Omental fat pad (tissue), 4 donors: ENCODE measurements around the gene RASSF4. TPM values are rescaled to one million over a fixed set of nuclear protein-coding genes. Genes with fewer than 3 reads are reported as not detected.
A peak's percentile ranks its signal among the peaks of the same experiment; 100 is the strongest.

Experiments used
- ATAC-seq: fragments of 150-250 bp; one replicate; pipeline ENCODE4 v1.9.1; 2016; ENCODE audit warnings: mild to moderate bottlenecking, moderate library complexity; ENCODE audit not compliant: low FRiP score
- DNase-seq: peaks from one replicate; pipeline ENCODE4 v3.0.0-alpha.2; 2019; ENCODE audit warnings: low spot score
- total RNA-seq, 4 donors: library from RNA; depleted of rRNA; stranded (reverse); fragments of >200 nt; gene quantifications; one replicate each; pipeline ENCODE4 v1.1.0, GENCODE V29; 2016
- TF ChIP-seq, protein P1 (sequence below), 3 donors: fragments of 450-650 bp; IDR thresholded peaks; one replicate each; pipeline ENCODE4 v1.5.1; 2016 to 2017; ENCODE audit warnings: antibody characterized with exemption in 3 of 3, mild to moderate bottlenecking in 3 of 3, moderate library complexity in 2 of 3

RASSF4 gene
- total RNA-seq, 4 donors from 2014 or later = 75.1 to 229 (median 142) TPM

DNA sequence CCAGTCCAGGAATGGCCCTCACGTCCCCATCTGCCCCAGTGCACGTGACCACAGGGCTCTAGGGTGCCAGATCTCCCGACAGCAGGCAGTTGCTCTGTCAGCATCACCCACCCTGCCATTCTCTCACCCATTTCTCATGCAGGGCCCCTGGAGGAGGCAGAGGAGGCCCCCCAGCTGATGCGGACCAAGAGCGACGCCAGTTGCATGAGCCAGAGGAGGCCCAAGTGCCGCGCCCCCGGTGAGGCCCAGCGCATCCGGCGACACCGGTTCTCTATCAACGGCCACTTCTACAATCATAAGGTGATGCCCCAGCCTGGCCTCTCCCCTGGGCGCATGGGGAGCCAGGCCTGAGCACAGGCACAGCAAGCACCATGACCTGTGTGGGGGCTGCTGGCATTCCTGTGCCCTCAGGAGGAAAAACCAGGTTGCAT lies 25.1 kb downstream of the RASSF4 start:
- ATAC-seq (no peak), DNase-seq (peak; percentile 6)
- TF ChIP-seq, protein P1, sequence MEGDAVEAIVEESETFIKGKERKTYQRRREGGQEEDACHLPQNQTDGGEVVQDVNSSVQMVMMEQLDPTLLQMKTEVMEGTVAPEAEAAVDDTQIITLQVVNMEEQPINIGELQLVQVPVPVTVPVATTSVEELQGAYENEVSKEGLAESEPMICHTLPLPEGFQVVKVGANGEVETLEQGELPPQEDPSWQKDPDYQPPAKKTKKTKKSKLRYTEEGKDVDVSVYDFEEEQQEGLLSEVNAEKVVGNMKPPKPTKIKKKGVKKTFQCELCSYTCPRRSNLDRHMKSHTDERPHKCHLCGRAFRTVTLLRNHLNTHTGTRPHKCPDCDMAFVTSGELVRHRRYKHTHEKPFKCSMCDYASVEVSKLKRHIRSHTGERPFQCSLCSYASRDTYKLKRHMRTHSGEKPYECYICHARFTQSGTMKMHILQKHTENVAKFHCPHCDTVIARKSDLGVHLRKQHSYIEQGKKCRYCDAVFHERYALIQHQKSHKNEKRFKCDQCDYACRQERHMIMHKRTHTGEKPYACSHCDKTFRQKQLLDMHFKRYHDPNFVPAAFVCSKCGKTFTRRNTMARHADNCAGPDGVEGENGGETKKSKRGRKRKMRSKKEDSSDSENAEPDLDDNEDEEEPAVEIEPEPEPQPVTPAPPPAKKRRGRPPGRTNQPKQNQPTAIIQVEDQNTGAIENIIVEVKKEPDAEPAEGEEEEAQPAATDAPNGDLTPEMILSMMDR (IDR thresholded peaks at IDR 0.05) = no peak

DNA sequence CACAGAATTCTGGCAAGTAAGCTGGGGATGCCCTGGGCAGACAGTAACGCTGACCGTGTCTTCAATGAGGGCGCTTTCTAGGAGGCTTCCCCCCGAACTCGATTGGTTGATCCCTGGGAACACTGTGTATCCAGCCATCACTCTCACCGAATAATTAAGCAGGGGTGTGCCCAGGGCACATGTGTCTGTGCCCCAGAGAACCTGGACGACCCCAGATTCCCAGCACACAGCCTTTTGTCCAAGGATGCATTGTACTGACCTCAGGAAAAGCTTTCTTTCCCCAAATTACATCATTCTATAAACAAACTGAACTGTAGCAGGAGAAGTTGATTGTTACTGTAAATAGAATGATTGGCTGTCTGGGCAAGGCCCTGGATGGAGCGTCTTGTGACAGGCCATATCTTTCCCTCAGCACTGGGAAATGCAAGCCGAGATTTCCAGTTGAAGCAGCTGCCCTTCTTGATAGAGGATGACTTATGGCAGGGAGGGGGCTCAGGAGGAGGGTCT lies 25.6 kb downstream of the RASSF4 start:
- TF ChIP-seq, protein P1 (IDR thresholded peaks at IDR 0.05) = no peak
- DNase-seq = peak; percentile 8
- ATAC-seq = no peak

GRCh38 chr10:44986179-44986578 lies 26.6 kb downstream of the RASSF4 start:
- TF ChIP-seq, protein P1 (IDR thresholded peaks at IDR 0.05) = no peak
- ATAC-seq (no peak), DNase-seq (peak; percentile 4)

GRCh38 chr10:44986670-44987069 lies 27.1 kb downstream of the RASSF4 start:
- ATAC-seq (no peak), DNase-seq (no peak)
- TF ChIP-seq, protein P1 (IDR thresholded peaks at IDR 0.05) = no peak

DNA sequence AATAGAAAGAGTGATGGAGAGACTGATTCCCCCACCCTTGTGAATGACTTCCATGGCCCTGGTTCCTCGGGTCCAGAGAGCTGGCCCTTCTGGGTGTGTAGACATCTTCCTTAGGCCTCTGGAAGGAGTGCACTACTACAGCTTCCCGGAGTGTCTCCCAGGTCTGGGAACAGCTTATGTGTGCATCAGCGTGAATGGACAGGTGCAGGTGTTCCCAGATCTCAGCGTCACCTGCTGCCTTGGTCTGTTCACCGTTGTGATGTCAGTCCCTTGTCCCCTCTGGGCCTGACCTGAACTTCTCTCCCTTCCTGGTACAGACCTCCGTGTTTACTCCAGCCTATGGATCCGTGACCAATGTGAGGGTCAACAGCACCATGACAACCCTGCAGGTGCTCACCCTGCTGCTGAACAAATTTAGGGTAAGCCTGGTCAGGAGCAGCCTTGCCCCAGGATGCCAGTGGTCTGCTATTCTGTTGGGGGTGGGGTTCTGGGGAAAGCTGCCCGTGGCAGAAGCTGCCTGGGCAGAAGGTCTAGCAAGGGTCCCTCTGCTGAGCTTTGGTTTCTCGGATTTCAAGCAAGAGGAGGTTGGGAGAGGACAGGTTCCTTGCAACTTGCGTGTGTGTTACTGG lies 29.5 kb downstream of the RASSF4 start:
- TF ChIP-seq, protein P1 (IDR thresholded peaks at IDR 0.05) = no peak
- ATAC-seq (no peak), DNase-seq (peak; percentile 6)

- DNase-seq (no peak), ATAC-seq (no peak)
- TF ChIP-seq, protein P1 (IDR thresholded peaks at IDR 0.05) = no peak
Measured at GRCh38 chr10:44989597-44990301, 30.1 kb downstream of the RASSF4 start.

DNA sequence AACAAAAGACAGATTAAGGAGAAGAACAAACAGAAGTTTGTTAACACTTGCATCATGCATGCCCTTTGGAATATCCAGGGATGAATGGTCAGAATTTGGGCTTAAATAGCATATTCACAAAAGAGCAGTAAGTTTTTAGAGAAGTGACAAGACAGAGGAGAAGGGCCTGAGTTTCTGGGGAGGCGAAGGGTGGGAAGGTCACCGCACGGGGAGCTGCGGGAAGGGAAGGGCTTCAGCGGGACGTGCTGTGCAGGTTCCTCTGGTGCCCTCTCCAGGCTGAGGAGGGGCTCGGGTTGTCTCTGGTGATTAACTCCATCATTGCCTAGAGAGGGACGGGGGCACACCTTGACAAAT lies 30.7 kb downstream of the RASSF4 start:
- TF ChIP-seq, protein P1 (IDR thresholded peaks at IDR 0.05) = no peak
- no peak for DNase-seq

More for the DNA sequence above, 30.7 kb downstream of the RASSF4 start:
- no peak for ATAC-seq
